Neural progenitor cell (in vitro differentiated cells): ENCODE data around the gene PLA2G6.

ENCODE experiments used
- EZH2 ChIP-seq: fragments of 200-600 bp; sonication (generic); IDR thresholded peaks from 2 replicates; pipeline ENCODE4 v1.6.1; 2017; ENCODE audit warnings: antibody characterized with exemption, mild to moderate bottlenecking, moderate library complexity
- TF ChIP-seq, protein P1 (sequence below): fragments of 200-600 bp; sonication (generic); IDR thresholded peaks from 2 replicates; pipeline ENCODE4 v1.5.1; 2017; ENCODE audit warnings: antibody characterized with exemption, mild to moderate bottlenecking

DNA sequence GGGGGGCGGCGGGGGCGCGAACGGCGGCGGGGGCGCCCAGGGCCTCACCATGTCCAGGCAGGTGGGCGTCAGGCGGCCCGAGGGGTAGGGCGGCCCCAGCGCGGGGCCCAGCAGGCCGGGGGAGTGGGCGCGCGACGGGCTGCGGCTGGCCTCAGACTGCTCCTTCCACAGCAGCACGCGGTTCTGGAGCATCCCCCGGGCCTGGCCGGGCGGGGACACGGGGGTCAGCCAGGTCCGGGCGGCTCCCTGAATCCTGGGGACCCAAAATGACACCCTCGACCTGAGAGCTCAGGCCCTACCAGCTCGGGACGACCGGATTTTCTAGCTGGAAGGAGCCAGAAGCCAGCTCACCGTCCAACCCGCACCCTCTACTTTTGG lies 92.2 kb downstream of the PLA2G6 start:
- TF ChIP-seq, protein P1, sequence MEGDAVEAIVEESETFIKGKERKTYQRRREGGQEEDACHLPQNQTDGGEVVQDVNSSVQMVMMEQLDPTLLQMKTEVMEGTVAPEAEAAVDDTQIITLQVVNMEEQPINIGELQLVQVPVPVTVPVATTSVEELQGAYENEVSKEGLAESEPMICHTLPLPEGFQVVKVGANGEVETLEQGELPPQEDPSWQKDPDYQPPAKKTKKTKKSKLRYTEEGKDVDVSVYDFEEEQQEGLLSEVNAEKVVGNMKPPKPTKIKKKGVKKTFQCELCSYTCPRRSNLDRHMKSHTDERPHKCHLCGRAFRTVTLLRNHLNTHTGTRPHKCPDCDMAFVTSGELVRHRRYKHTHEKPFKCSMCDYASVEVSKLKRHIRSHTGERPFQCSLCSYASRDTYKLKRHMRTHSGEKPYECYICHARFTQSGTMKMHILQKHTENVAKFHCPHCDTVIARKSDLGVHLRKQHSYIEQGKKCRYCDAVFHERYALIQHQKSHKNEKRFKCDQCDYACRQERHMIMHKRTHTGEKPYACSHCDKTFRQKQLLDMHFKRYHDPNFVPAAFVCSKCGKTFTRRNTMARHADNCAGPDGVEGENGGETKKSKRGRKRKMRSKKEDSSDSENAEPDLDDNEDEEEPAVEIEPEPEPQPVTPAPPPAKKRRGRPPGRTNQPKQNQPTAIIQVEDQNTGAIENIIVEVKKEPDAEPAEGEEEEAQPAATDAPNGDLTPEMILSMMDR = no peak
- no peak for TF ChIP-seq EZH2
